ENCODE data around the gene ILDR1.

- TF ChIP-seq POLR2AphosphoS5 (IDR thresholded peaks at IDR 0.05), result no peak
- no peak for TF ChIP-seq EZH2 (IDR thresholded peaks at IDR 0.05; ENCODE audit: borderline replicate concordance, insufficient read depth, low read length, poor library complexity, severe bottlenecking)
- TF ChIP-seq CTCF (IDR thresholded peaks at IDR 0.05; ENCODE audit: poor library complexity, severe bottlenecking), result no peak
- no peak for TF ChIP-seq REST (IDR thresholded peaks at IDR 0.05; ENCODE audit: borderline replicate concordance)
- TF ChIP-seq EP300 (conservative IDR thresholded peaks at IDR 0.05; ENCODE audit: poor library complexity, severe bottlenecking), result no peak
- TF ChIP-seq SMC3 (conservative IDR thresholded peaks at IDR 0.05; ENCODE audit: poor library complexity), result no peak
- TF ChIP-seq TAF1 (IDR thresholded peaks at IDR 0.05; ENCODE audit: low read depth), result no peak
Observed at GRCh38 chr3:122058294-122058693, 36.2 kb upstream of the ILDR1 start.

Data from neural cell (in vitro differentiated cells).